8988T (cell line): ENCODE results near the gene ARRDC2.
"Not testable (repeated sequence)": the region's sequence is repeated elsewhere in the genome, so short reads cannot be mapped to it uniquely, and the experiment has no call there.

Source experiments
- DNase-seq: peaks from one replicate; pipeline ENCODE4 v3.0.0; 2011

Gene ARRDC2

GRCh38 chr19:18007917-18008673 is at the start of gene ARRDC2:
Gene ARRDC2 (plus strand): TSS chr19:18008170. CDS start chr19:18008311, 141 bp downstream.
- peak; percentile 100 for DNase-seq

GRCh38 chr19:17963936-17964691 is 43.9 kb upstream of the ARRDC2 start:
- DNase-seq, result no peak

GRCh38 chr19:17965370-17966128 is 42.4 kb upstream of the ARRDC2 start:
- DNase-seq, result peak; percentile 33

GRCh38 chr19:17966129-17966483 is 41.9 kb upstream of the ARRDC2 start:
- DNase-seq, result no peak

- peak; percentile 79 for DNase-seq
Observed at GRCh38 chr19:17966550-17967256, 41.3 kb upstream of the ARRDC2 start, which contains the start of gene KCNN1. Gene KCNN1 (plus strand): TSS chr19:17967107. CDS start chr19:17973889, 6,782 bp downstream.

GRCh38 chr19:17967257-17968051 is 40.5 kb upstream of the ARRDC2 start:
- DNase-seq, result peak; percentile 59

- DNase-seq, result peak; percentile 51
Observed at GRCh38 chr19:17968362-17968761, 39.6 kb upstream of the ARRDC2 start.

GRCh38 chr19:17969096-17969792 is 38.7 kb upstream of the ARRDC2 start:
- DNase-seq, result no peak

- no peak for DNase-seq
Observed at GRCh38 chr19:17972230-17972629, 35.7 kb upstream of the ARRDC2 start.

- no peak for DNase-seq
Observed at GRCh38 chr19:17973759-17974158, 34.2 kb upstream of the ARRDC2 start.

- DNase-seq, result no peak
Observed at GRCh38 chr19:17974551-17974950, 33.4 kb upstream of the ARRDC2 start.

- no peak for DNase-seq
Observed at GRCh38 chr19:17975032-17975431, 32.9 kb upstream of the ARRDC2 start.

- DNase-seq, result no peak
Observed at GRCh38 chr19:17977021-17977420, 30.9 kb upstream of the ARRDC2 start.

GRCh38 chr19:17977488-17977887 is 30.5 kb upstream of the ARRDC2 start:
- no peak for DNase-seq

GRCh38 chr19:17981611-17982010 is 26.4 kb upstream of the ARRDC2 start:
- no peak for DNase-seq

GRCh38 chr19:17982430-17982829 is 25.5 kb upstream of the ARRDC2 start:
- no peak for DNase-seq

- DNase-seq, result no peak
Observed at GRCh38 chr19:17985037-17985818, 22.7 kb upstream of the ARRDC2 start.

- not testable (repeated sequence) for DNase-seq
Observed at GRCh38 chr19:17986569-17986968, 21.4 kb upstream of the ARRDC2 start.

GRCh38 chr19:17988161-17988560 is 19.8 kb upstream of the ARRDC2 start:
- DNase-seq, result no peak

GRCh38 chr19:17989425-17990094 is 18.4 kb upstream of the ARRDC2 start:
- no peak for DNase-seq
